GM18519 (cell line): ENCODE results near the gene PKD1L1.
"Not testable (repeated sequence)": the region's sequence is repeated elsewhere in the genome, so short reads cannot be mapped to it uniquely, and the experiment has no call there.

Experiments
- ATAC-seq: cut with Tn5 transposase; IDR thresholded peaks from one replicate; pipeline ENCODE4 v1.9.1; 2021; ENCODE audit warnings: mild to moderate bottlenecking, moderate library complexity; ENCODE audit not compliant: unreplicated experiment, low FRiP score

Gene PKD1L1, protein sequence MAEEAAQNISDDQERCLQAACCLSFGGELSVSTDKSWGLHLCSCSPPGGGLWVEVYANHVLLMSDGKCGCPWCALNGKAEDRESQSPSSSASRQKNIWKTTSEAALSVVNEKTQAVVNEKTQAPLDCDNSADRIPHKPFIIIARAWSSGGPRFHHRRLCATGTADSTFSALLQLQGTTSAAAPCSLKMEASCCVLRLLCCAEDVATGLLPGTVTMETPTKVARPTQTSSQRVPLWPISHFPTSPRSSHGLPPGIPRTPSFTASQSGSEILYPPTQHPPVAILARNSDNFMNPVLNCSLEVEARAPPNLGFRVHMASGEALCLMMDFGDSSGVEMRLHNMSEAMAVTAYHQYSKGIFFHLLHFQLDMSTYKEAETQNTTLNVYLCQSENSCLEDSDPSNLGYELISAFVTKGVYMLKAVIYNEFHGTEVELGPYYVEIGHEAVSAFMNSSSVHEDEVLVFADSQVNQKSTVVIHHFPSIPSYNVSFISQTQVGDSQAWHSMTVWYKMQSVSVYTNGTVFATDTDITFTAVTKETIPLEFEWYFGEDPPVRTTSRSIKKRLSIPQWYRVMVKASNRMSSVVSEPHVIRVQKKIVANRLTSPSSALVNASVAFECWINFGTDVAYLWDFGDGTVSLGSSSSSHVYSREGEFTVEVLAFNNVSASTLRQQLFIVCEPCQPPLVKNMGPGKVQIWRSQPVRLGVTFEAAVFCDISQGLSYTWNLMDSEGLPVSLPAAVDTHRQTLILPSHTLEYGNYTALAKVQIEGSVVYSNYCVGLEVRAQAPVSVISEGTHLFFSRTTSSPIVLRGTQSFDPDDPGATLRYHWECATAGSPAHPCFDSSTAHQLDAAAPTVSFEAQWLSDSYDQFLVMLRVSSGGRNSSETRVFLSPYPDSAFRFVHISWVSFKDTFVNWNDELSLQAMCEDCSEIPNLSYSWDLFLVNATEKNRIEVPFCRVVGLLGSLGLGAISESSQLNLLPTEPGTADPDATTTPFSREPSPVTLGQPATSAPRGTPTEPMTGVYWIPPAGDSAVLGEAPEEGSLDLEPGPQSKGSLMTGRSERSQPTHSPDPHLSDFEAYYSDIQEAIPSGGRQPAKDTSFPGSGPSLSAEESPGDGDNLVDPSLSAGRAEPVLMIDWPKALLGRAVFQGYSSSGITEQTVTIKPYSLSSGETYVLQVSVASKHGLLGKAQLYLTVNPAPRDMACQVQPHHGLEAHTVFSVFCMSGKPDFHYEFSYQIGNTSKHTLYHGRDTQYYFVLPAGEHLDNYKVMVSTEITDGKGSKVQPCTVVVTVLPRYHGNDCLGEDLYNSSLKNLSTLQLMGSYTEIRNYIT (N-terminal part only)

GRCh38 chr7:47948141-47948790 lies at the start of gene PKD1L1:
Gene PKD1L1 (minus strand): TSS chr7:47948466. CDS start chr7:47948440, 26 bp downstream.
- no peak for ATAC-seq

DNA sequence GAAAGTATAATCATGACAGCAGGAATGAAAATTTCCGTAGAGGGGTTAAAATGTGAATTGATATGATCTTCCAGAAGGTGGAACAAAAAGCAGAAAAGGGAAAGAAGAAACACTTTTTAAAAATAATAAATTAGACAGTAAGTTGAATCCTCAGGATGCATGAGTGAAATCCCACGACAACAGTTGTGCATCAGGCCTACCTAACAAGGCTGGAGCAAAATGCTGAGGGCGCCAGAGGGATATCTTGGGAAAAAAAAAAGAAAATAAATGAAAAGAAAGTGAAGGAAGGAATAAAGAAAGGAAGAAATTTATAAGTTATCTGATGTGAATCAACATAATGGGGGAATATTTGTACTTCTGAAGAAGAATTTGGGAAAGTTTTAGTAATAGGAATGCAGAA lies 44.2 kb upstream of the PKD1L1 start:
- no peak for ATAC-seq

DNA sequence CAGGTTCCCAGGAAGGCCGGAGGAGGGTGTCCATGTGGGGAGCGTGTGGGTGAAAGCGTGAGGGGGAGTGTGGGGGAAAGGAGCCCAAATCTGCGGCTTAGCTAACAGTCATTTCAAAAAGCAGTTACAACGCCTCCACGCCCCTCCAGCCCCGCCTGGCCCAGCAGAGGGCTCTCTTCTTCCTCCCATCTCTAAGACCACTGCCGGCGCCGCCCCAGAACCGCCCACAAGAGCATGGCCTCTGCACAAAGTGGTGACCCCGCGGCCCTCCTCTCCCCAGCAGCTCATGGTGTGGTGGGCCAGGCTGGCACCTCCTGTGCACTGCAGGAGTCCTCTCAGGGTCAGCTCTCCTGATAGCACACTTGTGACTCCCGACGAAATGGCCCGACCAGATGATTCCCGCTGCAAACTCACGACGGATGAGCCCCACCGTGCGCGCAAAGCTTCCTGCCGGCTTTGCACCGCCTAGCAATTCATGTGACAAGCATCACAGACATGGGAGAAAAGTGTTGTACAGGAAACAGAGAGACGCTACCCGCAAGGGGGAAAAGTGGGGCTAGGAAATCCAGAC lies 43.6 kb upstream of the PKD1L1 start:
- peak; percentile 92 for ATAC-seq

GRCh38 chr7:47991270-47991669 lies 43.0 kb upstream of the PKD1L1 start:
- no peak for ATAC-seq

DNA sequence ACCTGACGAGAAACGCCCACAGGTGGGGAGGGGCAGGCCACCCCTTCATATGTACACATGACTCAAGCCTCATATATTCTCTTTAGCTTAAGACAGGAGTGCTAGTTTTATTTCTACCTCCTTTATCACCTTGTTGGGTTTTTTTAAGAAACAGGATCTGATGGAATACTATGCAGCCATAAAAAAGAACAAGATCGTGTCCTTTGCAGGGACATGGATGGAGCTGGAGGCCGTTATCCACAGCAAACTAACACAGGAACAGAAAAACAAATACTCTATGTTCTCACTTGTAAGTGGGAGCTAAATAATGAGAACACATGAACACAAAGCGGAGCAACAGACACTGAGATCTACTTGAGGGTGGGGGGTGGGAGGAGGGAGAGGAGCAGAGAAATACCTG lies 42.3 kb upstream of the PKD1L1 start:
- no peak for ATAC-seq

- ATAC-seq, result not testable (repeated sequence)
These were observed 41.5 kb upstream of the PKD1L1 start for GRCh38 chr7:47989607-47990400.

DNA sequence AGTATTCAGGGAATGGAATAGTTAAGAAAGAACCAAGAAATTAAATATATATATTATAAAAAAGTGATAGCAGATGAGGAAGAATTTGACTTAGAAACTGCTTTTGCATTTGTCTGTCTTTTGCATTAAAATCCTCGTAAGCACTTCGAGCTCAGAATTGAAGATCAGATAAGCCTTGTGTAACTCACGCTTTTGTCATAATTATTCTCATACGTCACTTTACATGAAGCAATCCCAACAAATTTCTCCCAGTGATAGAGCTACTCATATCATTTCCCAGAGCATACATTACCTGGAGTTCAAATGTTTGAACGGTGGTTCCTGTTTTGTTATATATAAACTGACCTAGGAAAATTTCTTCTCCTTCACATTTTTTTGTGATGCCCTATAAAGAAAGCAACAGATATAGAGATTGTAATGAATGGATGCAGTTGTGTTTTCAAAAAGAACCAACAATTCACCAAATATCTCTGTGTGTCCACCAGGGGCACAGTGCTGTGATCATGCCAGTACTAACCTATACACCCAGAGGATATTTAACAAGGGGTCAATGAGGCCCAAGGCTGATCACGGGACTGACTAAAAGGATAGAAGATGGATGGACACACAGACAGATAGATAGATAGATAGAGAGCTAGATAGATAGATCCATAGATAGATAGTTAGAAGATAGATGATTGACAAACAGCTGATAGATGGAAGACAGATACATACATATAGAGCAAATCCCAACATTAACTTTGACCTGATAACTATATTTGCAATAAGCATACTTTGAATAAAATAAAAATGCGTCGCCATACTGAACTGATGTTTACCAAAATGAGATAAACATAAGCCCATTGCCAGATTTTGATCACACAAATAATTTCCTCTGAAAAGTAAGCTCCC lies 40.5 kb upstream of the PKD1L1 start:
- peak; percentile 39 for ATAC-seq

- no peak for ATAC-seq
These were observed 34.3 kb upstream of the PKD1L1 start for GRCh38 chr7:47982610-47983009.

- not testable (repeated sequence) for ATAC-seq
These were observed 32.4 kb upstream of the PKD1L1 start for GRCh38 chr7:47980648-47981047.

DNA sequence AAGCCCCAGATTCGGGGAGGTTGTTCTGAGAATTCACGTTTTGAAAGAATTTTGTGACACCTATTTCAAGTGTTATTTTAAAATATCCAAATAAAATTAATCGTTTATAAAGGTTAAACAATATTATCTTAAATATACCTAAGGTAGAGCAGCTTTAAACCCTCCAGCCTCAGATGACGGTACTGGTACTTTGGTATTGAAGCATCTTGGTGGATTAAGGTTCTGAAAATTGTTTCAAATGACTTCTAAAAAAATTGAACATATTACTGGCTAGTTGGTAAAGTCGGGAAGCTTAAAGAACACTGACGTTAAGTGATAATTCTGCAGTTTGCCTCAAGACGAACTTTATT lies 31.5 kb upstream of the PKD1L1 start:
- no peak for ATAC-seq

GRCh38 chr7:47979145-47979831 lies 31.0 kb upstream of the PKD1L1 start, which contains the start of gene HUS1:
Gene HUS1 (minus strand): TSS chr7:47979615. CDS start chr7:47979519, 96 bp downstream.
- peak; percentile 97 for ATAC-seq

- ATAC-seq, result no peak
These were observed 30.5 kb upstream of the PKD1L1 start for GRCh38 chr7:47978790-47979144.

- no peak for ATAC-seq
These were observed 25.5 kb upstream of the PKD1L1 start for GRCh38 chr7:47973739-47974138.

- ATAC-seq, result no peak
These were observed 22.5 kb upstream of the PKD1L1 start for GRCh38 chr7:47970761-47971160.

DNA sequence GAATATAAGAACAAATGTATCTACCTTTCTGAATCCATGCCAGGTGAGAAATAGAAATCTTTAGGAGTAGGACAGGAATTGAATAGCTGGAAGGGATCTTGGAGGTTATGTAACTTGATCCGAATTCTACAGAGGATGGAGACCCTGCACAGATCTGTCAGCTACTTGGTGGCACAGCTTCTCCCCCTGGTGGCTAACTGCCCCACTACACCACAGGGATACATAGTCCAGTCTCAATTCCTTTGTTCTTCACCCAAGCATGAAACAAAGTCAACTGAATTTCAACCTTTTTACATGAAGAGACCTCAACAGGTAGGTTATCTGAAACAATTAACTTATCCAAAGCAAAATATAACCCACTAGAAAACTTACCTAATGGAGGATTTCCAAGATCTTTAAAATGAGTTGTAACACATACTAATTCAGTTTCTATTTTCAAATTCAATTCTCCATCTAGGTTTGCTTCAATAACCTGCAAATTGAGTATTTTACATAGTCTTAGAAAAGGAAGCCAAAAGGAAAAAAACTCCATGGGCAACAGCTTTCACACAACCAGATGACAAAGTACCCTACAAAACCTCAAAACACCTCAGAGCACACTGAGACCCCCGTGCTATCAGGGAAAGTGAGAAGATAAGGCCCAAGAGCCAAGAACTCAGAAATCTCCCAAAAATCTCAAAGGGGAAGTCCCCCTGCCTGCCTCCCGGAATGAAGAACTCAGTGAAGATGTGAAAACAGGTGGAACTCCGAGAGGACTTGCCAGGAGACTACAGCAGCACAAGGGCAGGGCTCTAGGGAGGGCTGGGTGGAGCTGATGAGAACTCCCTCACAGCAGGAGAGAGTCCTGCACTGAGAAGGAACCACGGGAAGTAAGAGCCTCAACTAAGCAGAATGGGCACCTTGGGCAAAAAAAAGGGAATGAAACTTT lies 20.8 kb upstream of the PKD1L1 start:
- peak; percentile 70 for ATAC-seq

- ATAC-seq, result no peak
These were observed 19.4 kb upstream of the PKD1L1 start for GRCh38 chr7:47967708-47968107.
